ENCODE data around the gene ANKRD50.

- TF ChIP-seq CTCF (IDR thresholded peaks at IDR 0.05; ENCODE audit: low read length) (no peak), EZH2 (IDR thresholded peaks at IDR 0.05; ENCODE audit: borderline replicate concordance, low read length) (no peak)
These were observed 80.8 kb downstream of the ANKRD50 start for GRCh38 chr4:124631760-124632159.
